GM10266 (cell line): ENCODE results near the gene PWWP2B.
A peak's percentile ranks its signal among the peaks of the same experiment; 100 is the strongest.

ENCODE experiments used
- DNase-seq: peaks from one replicate; pipeline ENCODE4 v3.0.0; 2012; ENCODE audit errors: extremely low spot score
- CTCF ChIP-seq: IDR thresholded peaks from 2 replicates; pipeline ENCODE4 v1.5.1; 2012; ENCODE audit warnings: mild to moderate bottlenecking, low read depth; ENCODE audit not compliant: control insufficient read depth, insufficient read depth; ENCODE audit errors: missing control alignments

The PWWP2B gene

DNA sequence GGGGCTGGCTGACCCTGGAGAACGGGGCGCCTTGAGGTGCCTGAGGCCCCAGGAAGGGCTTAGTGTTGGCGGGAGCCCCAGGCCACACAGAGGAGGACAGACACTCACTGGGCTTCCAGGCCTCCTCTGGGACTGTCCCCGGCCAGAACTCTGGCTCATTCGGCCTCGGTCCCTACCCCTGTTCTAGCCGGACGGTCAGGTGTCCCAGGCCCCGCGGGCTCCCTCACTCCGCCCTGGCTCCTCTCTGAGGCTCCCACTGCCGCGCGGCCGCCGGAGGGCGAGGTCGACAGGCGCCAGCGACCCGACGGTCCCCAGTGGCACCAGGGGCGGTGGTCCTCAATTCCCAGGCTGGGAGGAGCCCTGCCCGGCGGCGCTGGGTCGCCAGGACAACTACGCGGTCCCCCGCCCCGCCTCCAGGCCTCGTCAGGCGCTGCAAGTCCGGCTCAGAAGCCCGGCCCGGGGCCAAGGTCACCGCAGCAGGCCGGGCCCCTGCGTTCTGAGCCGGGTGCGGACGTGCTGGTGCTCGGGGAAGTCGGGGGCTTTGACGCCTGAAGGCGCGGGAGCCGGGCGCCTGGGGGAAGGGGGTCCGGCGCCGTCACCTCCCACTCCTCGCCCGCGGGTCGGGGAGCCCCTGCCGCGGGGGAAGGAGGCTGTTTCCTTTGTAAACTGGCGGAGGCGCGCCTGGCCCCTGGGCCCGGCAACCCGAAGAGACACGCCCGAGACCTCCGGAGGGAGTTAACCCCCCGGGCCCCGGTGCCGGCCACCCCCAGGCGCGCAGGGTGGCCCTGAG is 1.1 kb upstream of the PWWP2B start:
- DNase-seq: no peak
- no peak for TF ChIP-seq CTCF

DNA sequence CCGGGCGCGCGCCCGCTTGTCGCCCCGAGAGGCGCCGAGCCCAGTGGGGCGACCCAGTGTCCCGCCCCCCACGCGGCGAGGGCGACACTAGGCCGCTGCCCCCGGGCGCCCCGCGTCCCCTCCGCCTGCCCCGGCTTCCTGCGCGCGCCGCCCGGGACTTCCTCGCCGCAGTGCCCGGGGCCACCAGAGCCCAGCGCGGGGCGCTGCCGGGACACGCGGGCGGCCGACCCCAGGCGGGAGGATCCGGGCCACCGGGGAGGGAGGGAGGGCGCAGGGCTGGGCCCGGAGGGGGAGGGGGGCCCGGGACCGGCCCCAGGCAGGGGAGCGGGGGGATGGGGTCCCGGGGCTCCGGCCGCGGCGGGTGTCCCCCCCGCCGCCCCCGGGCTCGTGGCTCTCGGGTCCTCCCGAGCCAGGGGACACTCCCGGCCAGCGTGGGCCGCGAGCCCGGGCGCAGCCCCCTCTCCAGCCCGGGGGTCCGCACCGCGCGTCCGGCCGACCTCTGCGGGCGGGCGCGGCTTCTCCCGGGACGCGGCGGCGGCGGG is 435 bp upstream of the PWWP2B start:
- TF ChIP-seq CTCF: peak; percentile 38
- DNase-seq: peak; percentile 86

- no peak for DNase-seq
These were observed 918 bp downstream of the PWWP2B start for GRCh38 chr10:132397671-132398565.

GRCh38 chr10:132398566-132398991 is 1.6 kb downstream of the PWWP2B start:
- TF ChIP-seq CTCF: no peak
- DNase-seq: no peak

More at GRCh38 chr10:132397671-132398565, 918 bp downstream of the PWWP2B start:
- TF ChIP-seq CTCF: no peak

DNA sequence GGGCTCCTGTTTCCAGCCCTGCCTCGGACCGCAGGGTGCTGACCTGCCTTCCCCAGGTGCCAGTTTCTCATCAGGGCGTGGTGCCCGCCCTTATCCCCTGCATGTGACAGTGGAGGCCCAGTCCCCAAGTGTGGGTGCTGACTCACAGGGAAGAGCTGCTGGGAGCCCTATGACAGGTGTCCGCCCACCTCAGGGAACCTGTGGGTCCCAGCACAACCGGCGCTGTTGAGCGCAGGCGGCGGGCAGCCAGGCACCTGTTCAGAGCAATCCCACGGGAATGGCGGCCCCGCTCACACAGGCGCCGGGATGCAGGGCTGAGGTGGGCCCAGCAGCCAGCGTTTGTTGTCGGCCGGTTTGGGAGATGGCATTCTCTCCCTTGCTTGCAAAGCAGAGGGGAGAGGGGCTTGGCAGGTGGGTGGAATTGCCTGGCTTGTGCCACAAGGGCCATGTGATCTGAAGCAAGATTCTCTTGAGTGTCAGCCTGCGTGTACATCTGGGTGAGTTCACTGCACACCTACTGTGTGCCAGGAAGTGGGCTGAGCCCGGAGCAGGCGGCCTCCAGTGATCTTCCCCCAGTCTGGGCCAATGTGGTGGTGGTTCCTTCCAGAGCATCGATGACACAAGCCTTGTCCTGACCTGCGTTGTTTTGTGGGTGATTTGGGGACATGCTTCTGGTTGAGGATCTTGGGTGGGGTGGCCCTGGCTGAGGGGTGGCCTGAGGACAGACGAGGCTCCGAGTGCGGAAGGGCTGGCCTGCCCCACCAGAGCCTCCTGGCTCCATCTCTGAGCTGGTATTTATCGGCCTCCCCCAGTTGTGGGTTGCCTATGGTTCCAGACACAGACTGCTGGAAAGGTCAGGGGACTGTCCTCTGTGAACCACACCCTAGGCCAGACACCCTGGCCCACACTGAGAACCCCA is 2.4 kb downstream of the PWWP2B start:
- TF ChIP-seq CTCF: no peak
- DNase-seq: no peak

DNA sequence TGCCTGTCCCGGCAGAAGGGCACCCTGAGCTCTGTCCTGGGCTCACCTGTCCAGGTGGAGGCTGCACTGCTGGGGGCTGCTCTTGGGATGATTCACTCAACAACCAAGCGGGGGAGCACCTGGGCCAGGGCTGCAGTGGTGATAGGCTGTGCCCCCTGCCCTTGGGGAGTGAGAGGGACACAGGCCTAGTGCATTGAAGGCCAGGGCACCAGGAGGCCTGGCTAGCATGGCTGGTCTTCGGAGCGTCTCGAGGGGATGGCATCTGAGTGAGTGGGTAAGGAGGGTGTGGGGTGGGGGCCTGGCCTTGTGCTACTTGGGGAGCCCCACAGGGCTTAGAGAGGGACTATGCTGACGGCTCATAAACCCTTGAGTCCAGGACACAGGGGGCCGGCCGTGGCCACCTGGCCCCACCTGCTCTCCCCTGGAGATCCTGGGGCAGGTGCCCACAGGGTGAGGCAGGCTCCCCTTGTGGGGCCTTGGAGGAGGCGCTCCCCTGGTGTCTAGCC is 3.1 kb downstream of the PWWP2B start:
- no peak for TF ChIP-seq CTCF
- DNase-seq: no peak
